GM19035 (cell line): ENCODE results near the gene ANO3.

Experiments used
- ATAC-seq: cut with Tn5 transposase; IDR thresholded peaks from one replicate; pipeline ENCODE4 v1.9.1; 2021; ENCODE audit not compliant: unreplicated experiment

Gene ANO3

DNA sequence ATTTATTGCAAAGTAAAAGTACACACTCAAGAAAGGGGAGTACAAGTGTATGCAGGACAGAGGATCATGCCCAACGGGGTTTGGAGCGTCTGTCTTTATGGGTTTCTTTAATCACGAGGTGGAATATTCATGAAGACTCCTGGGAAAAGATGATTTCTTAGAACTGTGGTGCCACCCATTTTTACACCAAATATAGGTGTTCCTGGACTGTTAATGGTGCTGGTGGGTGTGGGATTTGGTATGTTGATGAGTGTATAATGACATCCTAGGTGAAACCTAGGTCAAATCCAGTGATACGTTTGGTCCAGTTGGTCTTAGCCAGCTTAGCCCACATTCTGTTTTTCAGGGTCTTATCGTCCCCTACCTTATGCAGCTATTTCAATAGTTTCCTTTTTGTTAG, 21.1 kb downstream of the ANO3 start:
- no peak for ATAC-seq

- no peak for ATAC-seq
Measured at GRCh38 chr11:26359055-26359454, 27.1 kb downstream of the ANO3 start.

DNA sequence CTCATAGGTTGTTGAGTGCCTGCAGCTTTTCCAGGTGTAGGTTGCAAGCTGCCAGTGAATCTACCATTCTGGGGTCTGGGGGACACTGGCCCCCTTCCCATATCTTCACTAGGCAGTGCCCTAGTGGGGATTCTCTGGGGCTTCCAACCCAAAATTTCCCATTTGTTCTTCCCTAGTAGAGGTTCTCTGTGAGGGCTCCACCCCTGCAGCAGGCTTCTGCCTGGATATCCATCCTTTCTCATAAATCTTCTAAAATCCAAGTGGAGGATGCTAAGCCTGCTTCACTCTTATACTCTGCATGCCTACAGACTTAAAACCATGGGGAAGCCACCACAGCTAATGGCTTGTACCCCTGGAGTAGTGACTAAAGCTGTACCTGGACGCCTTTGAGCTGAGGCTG, 33.4 kb downstream of the ANO3 start:
- no peak for ATAC-seq

- no peak for ATAC-seq
Measured at GRCh38 chr11:26377619-26378018, 45.7 kb downstream of the ANO3 start.

DNA sequence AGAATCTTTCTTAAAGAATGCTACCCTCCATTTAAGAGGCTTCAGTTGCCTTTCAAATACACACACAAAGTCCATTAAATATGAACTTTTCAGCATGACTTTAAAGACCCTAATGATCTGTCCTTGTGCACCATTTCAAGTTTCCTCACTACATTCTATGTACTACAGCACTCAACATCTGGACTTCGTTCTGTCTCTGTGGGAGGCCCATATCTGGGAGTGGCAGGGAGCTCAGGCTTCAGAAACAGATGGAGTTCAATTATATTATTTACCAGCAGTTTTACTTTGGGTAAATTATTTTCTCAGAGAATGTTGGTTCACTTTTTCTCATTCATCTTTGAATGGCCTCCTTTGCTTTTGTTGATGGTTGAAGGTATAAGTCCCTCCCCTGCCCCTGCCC, 67.4 kb downstream of the ANO3 start:
- no peak for ATAC-seq

- no peak for ATAC-seq
Measured at GRCh38 chr11:26410706-26411366, 78.9 kb downstream of the ANO3 start.

DNA sequence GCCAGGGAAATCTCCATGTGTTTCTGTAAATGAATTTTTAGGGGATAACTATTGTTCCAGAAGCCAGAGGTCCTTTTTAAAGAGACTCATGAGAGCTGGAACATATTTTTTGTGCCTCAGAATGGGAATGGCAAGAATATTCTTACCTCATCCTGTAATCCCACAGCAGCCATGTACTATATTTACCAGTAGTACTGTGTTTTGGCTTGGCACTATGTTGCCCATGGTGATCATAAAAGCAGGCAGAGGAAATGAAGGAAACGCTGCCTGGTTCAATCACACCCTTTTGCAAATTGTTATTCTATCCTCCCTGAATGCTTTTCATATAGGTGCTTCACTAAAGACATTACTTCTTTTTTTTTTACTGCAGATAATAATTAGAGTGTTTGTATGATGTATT, 81.0 kb downstream of the ANO3 start:
- no peak for ATAC-seq

DNA sequence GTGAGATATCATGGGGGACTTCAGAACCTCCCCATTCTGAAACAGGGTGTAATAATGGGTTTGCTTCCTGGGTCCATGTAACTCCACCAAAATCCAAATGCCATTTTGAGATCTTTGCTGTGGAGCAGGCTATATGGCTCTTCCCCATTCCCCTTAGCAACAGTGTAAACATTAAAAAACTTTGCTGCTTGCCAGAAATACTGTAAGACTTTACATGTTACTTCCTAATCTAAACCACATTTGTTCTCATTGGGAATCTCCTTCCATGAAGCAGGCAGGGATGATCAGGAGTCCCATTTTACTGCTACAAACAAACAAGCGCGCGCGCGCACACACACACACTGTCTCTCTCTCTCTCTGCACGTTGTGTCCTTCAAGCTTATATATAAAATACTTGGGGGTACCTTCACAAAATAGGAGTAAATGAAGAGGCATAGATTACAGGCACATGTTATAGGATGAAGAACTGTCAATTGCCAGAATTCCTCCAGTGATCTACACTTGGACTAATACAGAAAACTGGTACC, 86.5 kb downstream of the ANO3 start:
- ATAC-seq = no peak

GRCh38 chr11:26420331-26420730, 88.4 kb downstream of the ANO3 start:
- ATAC-seq = no peak

- no peak for ATAC-seq
Measured at GRCh38 chr11:26424255-26424654, 92.3 kb downstream of the ANO3 start.

DNA sequence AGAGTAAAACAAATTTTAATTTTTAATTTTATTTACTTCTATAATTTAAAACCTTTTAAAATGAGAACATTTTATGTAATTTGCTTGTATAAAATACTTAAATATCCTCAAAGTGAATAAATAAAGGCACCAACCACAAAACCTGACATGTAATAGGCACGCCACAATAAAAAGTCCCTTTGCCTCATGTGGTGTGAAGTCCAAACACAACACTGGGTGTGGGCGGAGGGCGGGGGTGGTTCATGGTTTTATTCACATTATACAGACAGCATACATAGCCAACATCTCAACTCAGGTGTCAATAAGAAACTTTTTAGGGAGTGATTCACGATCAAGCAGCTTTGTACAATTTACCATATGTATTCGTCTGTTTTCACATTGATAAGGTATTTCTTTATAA, 107.9 kb downstream of the ANO3 start:
- ATAC-seq = no peak

GRCh38 chr11:26442131-26442530, 110.2 kb downstream of the ANO3 start:
- no peak for ATAC-seq

DNA sequence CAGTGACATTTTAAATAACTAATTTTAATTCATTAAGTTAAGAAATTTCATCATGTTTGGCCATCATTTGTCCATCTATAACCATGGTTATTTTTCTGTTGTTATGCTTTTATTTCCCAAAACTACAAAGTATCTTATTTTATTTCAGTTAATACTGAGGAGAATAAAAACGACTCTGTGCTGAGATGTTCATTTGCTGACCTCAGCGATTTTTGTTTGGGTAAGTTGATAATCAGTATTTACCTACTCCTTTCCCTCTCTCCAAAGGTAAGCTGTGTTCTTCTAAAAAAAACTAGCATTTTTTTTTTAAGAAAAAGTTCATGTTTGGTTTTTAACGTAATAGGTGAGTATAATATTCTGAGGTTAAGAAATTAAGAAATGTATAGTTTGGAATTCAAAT, 111.7 kb downstream of the ANO3 start:
- ATAC-seq = no peak

- no peak for ATAC-seq
Measured at GRCh38 chr11:26457636-26458035, 125.7 kb downstream of the ANO3 start.

- ATAC-seq = no peak
Measured at GRCh38 chr11:26465274-26465673, 133.3 kb downstream of the ANO3 start.

GRCh38 chr11:26467506-26467905, 135.6 kb downstream of the ANO3 start:
- no peak for ATAC-seq

DNA sequence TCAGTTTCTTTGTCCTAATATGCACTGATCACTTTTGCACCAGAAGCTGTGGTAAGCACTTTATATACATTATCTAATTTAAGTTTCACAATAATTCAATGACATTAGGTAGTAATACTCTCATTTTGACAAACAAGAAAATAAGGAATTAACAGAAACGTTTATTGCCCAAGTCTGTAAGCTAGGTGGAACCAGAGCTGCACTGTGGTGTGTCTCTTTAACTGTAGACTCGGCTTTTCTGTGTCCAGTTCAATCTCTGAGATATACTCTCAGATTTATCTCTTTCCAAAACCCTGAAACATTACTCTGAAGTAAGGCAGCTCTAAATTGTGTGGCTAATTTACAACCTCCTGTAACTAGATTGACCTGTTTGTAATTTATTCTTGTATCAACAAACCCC, 139.1 kb downstream of the ANO3 start:
- no peak for ATAC-seq

DNA sequence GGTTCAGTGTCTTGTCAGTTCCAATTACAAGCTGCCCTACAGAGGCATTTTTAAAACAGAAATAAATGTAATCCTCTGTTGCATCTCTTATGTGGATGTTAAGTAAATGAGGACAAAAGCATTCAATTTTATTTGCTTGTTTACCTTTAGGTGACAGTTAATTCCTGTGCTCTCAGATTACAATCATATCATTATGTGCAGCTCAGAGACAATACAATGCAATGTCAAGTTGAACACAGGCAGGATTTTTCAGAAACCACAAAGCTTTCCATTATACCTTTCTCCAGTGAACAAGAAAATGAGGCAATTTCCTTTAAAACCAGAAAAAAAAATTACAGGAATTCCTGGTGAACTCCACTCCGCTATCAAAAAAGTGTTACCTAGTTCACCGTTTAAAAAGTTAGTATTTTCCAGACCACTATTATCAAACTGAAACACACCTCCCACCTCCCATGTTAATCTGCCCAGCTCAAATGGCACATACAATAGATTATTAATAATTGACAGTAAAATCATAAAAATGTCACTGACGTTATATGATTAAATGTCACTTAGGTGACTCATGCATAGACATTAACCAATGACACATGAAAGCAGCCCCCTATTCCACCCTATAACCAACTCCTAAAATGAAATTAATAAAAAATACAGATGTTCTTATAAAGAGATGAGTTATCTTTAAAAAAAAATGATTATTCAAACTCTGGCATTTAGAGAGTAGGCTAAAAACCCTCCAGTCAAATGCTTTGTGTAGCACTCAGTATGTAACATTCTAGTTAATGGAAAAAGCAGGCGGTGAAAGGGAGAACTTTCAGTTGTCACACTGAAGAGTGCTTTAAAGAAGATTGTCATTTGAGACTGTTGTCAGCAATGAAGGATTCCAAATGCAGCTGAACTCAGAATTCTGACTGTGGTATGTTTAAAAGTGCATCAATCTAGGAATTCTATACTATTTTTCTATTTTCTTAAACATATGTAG, 141.6 kb downstream of the ANO3 start:
- ATAC-seq = no peak

DNA sequence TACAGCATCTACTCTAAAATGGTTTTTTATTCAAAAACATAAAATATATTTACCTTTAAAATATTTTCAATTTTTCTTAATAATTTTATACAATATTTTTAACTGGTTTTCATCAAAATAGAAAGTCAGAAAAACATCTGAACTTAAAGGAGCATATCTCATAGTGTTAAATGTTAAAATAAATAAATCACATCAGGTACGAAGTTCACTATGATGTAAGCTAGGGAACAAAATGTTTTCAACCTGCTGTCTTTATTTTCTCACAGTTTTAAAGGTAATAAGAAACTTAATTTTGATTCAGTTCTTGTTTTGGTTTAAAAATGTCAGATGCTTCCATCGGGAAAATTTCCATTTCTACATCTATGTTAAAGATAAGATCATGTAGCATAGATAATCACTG, 142.5 kb downstream of the ANO3 start:
- ATAC-seq = no peak

GRCh38 chr11:26477396-26477795, 145.5 kb downstream of the ANO3 start:
- no peak for ATAC-seq

DNA sequence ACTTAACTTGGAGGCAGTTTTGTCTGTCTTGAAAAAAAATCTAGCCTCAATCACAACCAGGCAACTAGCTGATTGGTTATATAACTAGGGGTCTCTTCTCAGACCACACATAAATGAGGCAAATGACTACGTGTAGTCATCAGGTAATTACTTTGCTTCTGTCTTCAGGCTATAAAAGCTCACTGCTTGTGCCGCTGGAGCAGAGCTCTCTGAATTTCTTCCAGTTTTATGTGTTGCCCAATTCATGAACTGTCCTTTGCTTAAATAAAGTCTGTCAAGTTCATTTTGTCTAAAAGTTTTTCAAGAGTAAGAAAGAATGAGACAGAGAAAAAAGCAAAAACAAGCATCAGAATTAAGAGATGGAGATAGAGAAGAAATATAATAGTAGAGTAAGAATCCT, 146.8 kb downstream of the ANO3 start:
- ATAC-seq = no peak

DNA sequence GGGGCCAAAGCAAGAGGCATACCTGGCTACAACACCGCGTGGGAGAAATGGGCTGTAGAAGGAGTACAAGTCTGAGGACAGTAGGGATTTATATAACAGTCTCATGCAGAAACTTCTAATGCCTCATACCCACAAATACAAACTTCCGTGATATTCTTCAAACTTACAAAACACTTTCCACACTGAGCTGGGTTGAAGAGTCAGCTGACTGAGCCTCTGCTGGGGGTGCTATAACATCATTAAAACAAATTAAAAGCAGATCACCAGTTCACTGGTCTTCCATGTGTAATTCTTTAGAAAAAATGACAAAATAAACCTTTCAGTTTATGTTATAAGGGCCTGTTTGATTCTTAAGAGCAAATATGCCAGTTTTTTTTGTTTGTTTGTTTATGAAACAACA, 148.1 kb downstream of the ANO3 start:
- ATAC-seq = no peak
